ENCODE measurements around the gene CNTN4.

The CNTN4 gene

GRCh38 chr3:2110597-2111117 is 12.0 kb downstream of the CNTN4 start:
- TF ChIP-seq, protein P1, sequence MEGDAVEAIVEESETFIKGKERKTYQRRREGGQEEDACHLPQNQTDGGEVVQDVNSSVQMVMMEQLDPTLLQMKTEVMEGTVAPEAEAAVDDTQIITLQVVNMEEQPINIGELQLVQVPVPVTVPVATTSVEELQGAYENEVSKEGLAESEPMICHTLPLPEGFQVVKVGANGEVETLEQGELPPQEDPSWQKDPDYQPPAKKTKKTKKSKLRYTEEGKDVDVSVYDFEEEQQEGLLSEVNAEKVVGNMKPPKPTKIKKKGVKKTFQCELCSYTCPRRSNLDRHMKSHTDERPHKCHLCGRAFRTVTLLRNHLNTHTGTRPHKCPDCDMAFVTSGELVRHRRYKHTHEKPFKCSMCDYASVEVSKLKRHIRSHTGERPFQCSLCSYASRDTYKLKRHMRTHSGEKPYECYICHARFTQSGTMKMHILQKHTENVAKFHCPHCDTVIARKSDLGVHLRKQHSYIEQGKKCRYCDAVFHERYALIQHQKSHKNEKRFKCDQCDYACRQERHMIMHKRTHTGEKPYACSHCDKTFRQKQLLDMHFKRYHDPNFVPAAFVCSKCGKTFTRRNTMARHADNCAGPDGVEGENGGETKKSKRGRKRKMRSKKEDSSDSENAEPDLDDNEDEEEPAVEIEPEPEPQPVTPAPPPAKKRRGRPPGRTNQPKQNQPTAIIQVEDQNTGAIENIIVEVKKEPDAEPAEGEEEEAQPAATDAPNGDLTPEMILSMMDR (conservative IDR thresholded peaks at IDR 0.05; ENCODE audit: low read depth, low read length): no peak
- H3K4me3 ChIP-seq (ENCODE audit: low read depth, low read length): no peak overlapping the region
- DNase-seq (ENCODE audit: low read depth): no peak

- no peak for DNase-seq (ENCODE audit: low read depth)
- no peak overlapping the region for H3K4me3 ChIP-seq (ENCODE audit: low read depth, low read length)
- TF ChIP-seq, protein P1 (conservative IDR thresholded peaks at IDR 0.05; ENCODE audit: low read depth, low read length): no peak
These were observed 16.1 kb downstream of the CNTN4 start for GRCh38 chr3:2114617-2115275.

DNA sequence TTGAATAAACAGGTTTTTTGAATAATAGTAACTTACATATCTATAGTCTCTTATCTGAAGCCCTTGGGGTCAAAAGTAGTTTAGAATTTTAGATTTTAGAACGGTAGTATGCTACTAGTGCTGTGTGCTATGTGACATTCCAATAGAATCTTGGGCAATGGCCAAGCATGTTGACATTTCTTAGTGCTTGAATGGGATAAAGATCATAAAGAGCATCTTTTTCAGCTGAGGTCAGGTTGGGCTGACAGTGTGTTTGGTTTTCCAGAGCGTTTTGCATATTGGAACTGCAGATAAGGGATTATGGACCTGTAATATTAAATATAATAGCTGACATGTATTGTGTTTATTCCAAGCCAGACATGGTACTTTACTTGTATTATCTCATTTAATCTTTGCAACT is 32.1 kb downstream of the CNTN4 start:
- no peak overlapping the region for H3K4me3 ChIP-seq (ENCODE audit: low read depth, low read length)
- TF ChIP-seq, protein P1 (conservative IDR thresholded peaks at IDR 0.05; ENCODE audit: low read depth, low read length): no peak
- DNase-seq (ENCODE audit: low read depth): no peak

- TF ChIP-seq, protein P1 (conservative IDR thresholded peaks at IDR 0.05; ENCODE audit: low read depth, low read length): no peak
- no peak for DNase-seq (ENCODE audit: low read depth)
- no peak overlapping the region for H3K4me3 ChIP-seq (ENCODE audit: low read depth, low read length)
These were observed 34.5 kb downstream of the CNTN4 start for GRCh38 chr3:2133146-2133545.

DNA sequence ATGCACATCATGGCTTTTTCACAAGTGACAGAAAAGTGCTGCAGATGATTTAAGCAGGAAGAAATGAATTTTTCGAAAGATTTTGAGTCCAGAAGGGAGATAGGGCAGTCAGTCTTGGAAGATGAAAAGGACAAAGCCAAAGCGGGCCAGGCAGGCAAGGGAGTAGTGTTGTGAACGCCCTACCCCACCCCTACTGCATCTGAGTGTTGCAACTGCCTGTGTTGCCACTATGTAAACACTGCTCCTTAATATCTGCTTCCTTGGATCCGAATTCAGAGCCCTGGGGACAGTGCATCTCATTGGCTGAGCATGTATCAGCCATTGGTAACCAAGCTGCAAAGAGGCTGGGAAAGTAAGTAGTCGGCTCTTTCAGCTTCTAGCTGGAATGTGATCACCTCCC is 39.0 kb downstream of the CNTN4 start:
- H3K4me3 ChIP-seq (ENCODE audit: low read depth, low read length): no peak overlapping the region
- no peak for DNase-seq (ENCODE audit: low read depth)
- TF ChIP-seq, protein P1 (conservative IDR thresholded peaks at IDR 0.05; ENCODE audit: low read depth, low read length): no peak

DNA sequence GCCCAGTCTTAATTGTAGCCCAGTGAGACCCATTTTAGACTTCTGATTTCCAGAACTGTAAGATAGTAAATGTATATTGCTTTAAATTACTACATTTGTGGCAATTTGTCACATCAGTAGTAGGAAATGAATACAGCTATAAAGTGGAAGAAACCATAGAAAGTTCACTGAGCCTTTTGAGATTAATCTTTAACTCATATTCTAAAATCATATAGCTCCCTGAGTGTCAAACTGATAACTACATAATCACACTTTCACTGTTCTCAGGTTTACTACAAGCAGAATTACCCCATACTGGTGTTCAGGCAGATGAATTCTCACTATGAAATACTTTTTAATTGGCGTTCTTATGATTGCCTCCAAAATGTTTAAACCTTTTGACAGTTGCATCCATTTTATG is 42.8 kb downstream of the CNTN4 start:
- DNase-seq (ENCODE audit: low read depth): no peak
- TF ChIP-seq, protein P1 (conservative IDR thresholded peaks at IDR 0.05; ENCODE audit: low read depth, low read length): no peak
- no peak overlapping the region for H3K4me3 ChIP-seq (ENCODE audit: low read depth, low read length)

Data from choroid plexus epithelial cell (primary cell).